T-helper 1 cell (primary cell): ENCODE results near the gene SPATS2.
A peak's percentile ranks its signal among the peaks of the same experiment; 100 is the strongest.

Experiments used
- DNase-seq, 5 donors: peaks; one replicate each; pipeline ENCODE4 v3.0.0-alpha.2; 2012 to 2020

The SPATS2 gene

GRCh38 chr12:49336645-49337584 is 30.3 kb upstream of the SPATS2 start, which contains the start of gene C1QL4:
C1QL4 (minus strand) TSS chr12:49337188; CDS start chr12:49336477, 711 bp downstream.
- DNase-seq, result peak; percentile 75 to 85 (median 80)

- DNase-seq, result no peak
These were observed 28.3 kb upstream of the SPATS2 start for GRCh38 chr12:49338830-49339463.

DNA sequence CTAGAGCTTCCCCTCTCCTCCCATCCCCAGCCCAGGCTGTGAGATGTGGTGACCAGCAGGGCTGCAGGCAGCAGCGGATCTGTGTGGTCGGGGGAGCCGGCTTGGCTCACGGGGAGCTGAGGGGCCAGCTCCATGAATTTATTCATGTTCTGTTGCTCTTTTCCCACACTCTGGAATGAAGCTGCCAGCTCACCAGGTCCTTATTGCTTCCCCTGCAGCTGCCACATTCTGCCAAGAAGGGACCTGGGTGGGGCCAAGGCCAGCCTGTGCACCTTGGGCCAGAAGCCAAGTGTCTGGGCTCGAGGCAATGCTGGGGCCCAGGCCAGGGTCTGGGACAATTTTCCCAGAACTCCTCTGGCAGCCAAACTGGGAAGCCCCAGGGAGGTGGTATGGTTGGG is 27.8 kb upstream of the SPATS2 start:
- DNase-seq, result no peak

DNA sequence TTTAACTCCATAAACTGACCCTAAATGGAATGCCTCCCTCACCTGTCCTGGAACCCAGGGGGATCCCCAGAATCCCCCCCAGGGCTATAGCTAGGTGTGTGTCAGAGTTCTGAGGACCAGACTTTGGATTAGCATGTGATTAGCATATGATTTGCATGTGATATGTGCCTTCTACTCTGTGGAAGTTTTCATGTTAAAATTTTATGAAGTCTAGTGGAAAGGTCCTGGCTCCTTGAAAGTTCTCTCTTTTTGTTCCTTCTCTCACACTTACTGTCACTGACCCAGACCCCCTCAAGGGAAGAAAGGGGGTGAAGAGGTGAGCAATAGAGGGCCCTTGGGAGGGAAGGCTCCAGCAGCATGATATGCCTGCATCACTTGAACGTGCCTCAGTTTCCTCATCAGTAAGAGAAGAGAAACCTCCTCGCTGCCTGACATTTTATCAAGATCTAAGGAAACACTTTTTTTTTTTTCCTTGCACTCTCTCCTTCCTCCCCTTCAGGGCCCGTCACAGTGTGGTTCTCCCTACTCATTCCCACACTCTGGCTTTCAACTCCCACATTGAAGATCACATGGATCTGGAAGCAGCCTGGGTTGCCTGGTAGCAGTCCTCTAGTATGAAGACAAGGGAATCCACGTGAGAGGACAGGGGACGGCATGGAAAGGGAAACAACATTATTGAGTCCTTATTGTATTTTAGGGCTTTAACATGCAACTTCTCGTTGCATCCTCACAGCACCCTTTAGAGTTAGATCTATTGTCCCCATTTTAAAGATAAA is 27.0 kb upstream of the SPATS2 start:
- no peak for DNase-seq

GRCh38 chr12:49340971-49341776 is 26.1 kb upstream of the SPATS2 start:
- DNase-seq, result no peak

DNA sequence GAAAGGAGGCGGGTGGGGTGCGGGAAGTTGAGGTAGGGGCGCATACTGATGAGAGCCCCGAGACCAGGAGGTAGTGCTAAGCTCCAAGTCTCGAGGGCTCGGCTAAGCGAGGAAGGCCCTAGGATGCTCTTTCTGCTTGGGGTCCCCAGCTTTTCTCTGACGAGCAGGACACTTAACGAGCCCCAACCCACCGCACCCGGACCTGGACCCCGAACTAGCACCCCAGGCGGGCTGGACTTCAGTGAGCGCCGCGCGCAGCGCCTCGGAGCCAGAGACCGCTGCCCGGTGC is 25.5 kb upstream of the SPATS2 start:
- DNase-seq, result no peak

DNA sequence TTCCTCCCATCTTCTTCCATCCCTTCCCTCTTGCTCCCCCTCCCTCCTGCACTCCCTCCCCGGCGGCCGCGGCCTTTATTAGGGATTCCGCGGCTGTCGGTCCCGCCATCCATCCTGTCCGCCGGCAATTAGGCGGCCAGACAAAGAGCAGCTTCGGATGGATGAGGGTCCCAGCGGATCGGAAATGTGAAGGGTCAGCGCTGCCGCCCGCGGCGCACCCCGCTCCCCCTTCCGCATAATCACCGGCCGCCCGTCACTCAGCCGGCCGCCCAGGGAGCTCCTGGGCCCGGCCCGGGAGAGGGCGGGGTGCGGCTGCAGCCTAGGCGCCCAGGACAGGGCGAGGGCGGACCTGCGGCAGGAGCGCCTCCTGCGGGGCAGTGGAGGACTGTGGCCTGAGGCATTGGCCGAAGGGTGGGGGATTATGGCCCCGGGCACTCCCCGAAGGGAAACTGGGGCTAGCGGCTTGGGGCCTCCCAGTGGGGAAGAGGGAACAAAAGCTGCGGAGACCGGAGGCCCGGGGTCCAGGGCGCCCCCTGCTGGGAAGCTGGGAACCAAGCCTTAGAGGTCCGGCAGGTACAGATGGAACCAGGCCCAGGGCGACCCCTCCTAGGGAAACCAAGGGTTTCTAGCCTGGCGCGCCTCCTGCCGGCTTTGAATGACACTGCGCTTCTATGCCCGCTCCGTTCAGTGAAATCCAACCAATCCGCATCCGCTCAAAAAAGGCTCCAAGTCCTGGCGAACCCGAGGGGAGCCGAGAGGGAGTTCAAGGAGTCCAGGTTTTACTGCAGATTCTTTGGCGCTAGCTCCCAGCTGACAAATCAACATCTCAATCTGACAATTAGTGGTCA is 25.0 kb upstream of the SPATS2 start:
- DNase-seq, result peak; percentile 50 to 77 (median 60)

- DNase-seq, result no peak
These were observed 24.1 kb upstream of the SPATS2 start for GRCh38 chr12:49342914-49343731.

DNA sequence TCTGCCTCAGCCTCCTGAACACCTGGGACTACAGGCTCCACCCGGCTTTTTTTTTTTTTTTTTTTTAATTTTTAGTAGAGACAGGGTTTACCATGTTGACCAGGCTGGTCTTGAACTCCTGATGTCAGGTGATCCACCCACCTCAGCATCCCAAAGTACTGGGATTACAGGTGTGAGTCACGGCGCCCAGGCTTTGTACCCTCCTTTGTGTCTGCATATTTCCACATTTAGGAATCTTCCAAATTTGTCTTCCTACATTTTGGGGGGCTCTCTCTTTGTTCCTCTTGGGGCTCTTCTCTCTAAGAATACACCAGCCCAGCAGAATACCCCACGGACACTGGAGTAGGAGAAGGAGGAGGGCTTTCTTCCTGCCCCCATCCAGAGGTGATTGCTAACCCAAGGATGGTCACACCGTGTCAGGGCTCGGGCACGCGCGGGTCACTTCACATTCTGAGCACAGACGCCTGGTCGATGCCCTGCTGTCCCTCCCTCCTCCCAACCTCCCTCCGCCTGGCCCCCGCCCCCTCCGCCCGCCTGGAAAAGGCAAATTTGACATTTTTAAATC is 22.7 kb upstream of the SPATS2 start:
- no peak for DNase-seq

DNA sequence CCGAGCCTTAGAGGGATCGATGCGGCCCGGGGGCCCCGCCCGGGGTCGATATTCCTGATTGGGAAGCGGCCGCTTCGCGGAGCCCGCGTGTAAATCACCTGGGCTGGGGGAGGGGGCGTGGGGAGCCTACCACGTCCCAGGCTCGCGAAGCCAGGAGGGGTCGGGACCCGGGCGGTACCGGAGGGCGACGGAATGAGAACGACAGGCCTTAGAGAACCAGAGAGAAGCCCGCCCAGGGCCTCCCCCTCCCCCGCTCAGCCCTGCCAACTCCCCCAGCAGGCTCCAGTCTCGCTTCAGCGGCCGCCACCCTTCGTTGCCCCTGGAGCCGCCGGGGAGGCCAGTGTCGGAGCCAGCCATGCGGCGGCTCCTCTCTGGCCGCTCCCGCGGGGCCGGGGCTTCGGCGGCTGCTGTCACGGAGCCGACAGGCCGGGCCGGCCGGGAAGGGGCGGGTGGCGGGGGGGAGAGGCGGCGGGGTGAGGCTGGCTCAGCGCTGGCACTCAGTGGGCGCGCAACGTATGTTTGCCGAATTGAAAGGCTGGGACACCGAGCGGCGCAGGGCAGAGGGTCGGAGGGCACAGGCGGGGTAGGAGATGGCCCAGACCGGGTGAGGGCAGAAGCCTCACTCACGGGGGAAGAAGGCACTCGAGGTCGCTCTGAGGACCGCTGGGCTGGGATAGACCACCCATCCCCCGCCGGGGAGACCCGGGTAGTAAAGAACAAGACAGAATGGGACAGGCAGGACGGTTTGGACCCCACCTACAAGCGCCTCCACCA is 22.0 kb upstream of the SPATS2 start:
- no peak for DNase-seq

DNA sequence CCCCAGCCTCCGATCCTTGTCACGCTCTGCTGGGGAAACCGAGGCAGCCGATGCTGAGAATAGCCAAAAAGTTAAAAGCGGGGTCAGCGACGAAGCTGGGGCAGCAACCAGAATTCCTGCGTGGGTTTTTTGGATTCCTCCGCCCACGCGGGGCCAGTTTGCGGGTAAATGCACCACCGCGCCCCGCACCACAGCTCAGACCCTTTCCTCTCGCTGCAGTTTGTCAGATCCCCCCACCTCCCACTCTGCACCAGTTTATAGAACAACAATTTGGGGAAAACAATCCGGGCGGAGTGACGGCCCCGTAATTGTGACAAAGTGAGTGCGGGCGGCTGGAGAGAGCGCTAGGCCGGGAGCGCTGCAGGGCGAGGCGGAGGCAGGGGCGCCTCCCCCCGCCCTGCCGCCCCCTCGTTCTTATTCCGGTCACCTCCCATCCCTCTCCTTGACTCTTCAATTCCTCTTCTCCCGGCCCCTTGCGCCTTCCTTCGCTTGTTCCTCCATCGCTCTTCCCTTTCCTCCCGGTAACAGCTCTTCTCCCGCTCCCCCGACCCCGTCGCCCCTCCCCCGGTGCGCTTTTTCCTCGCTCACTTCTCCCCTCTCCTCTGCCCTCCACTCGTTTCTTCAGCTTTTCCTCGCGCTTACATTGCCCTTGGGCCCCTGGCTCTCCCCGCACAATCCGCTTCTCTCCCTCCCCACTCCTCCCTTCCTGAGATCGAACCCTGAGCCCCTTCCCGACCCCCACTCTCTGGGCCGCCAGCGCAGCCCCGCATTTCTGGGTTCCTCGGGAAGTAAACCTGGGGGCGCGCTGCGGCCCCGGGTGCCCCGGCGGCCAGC is 21.2 kb upstream of the SPATS2 start:
- no peak for DNase-seq

- peak in 1 of 5 donors; percentile 44 for DNase-seq
These were observed 20.5 kb upstream of the SPATS2 start, which contains the start of gene DNAJC22 for GRCh38 chr12:49346659-49347310. DNAJC22 (plus strand) TSS chr12:49346888; CDS start chr12:49348873, 1,985 bp downstream.

DNA sequence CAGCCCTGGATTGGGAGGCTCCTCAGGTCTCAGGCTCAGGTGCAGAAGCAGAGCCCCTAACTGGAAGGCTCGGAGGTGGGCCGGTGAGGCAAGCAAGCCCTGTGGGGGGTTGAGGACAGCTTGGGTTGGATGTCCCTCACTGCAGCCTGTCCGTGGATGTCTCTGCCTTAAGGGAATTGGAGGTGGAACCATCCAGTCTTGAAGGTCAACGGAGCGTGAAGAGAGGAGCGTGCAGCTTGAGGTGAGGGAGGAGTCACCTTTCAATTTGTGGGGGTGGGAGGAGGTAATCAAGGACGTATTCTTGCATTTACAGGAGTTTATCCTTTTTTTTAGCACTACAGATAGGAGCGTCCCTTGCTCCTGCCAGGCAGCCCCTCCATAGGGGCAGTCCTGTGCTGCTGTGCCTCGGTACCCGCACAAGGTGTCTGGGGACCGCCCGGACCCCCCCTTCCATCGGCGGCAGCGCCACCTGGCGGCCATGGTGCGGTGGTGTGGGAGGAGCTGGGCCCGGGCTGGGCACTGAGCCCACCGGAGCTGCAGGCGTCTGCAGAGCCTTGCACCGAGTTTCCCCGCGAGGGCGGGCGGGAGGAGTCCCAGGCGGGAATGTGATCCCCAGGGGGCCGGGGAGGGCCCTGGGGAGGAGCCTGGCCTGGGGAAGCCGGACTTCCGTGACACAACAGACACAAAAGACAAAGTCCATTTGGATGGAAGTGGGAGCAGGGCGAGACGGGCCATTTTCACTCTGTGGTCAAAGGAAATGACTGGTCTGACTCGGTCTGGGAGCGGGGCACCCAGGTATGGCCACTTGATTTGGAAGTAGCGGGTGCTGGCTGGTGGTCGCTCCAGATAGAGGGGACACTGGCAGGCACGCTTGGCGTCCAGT is 19.7 kb upstream of the SPATS2 start:
- DNase-seq, result peak; percentile 58 to 73 (median 70)

DNA sequence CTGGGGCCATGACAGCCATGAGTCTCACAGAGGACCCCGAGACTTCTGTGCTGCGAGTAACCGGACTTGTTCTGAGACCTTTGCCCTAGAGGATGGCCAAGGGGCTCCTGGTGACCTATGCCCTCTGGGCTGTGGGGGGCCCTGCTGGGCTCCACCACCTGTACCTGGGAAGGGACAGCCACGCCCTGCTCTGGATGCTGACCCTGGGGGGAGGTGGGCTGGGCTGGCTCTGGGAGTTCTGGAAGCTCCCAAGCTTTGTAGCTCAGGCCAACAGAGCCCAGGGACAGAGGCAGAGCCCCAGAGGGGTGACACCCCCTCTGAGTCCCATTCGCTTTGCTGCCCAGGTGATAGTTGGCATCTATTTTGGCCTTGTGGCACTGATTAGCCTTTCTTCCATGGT is 18.5 kb upstream of the SPATS2 start:
- DNase-seq, result no peak

DNA sequence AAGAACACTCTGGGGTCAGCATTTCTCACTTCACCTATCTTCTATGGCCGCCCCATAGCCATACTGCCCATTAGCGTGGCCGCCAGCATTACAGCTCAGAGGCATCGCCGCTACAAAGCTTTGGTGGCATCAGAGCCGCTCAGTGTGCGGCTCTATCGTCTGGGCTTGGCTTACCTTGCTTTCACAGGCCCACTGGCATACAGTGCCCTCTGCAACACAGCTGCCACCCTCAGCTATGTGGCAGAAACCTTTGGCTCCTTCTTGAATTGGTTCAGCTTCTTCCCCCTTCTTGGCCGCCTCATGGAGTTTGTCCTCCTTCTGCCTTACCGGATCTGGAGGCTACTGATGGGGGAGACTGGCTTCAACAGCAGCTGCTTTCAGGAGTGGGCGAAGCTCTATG is 18.0 kb upstream of the SPATS2 start:
- DNase-seq, result no peak

DNA sequence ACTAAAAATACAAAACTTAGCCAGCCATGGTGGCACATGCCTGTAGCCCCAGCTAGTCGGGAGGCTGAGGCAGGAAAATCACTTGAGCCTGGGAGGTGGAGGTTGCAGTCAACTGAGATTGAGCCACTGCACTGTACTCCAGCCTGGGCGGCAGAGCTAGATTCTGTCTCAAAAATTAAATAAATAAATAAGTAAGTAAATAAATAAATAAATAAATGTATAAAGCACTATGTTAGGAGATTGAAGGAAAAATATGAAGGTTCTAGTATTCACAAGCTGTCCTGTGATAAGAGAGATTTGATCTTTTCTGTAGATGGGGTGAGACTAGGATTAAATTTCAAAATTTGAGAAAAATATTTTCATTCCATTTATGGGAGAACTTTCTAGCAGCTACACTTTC is 14.9 kb upstream of the SPATS2 start:
- no peak for DNase-seq

- no peak for DNase-seq
These were observed 11.3 kb upstream of the SPATS2 start for GRCh38 chr12:49355913-49356312.
